Measurements from ENCODE around the gene LAMA5. TPM values are rescaled to one million over a fixed set of nuclear protein-coding genes. Genes with fewer than 3 reads are reported as not detected.

LAMA5 gene
- total and polyA plus RNA-seq, 2 experiments from 2014 or later = 201 to 298 TPM

GRCh38 chr20:62344092-62344491, 23.0 kb downstream of the LAMA5 start (continued):
- TF ChIP-seq CTCF (conservative IDR thresholded peaks at IDR 0.05; ENCODE audit: low read depth in 2 of 2) (no peak), STAT1 (IDR thresholded peaks at IDR 0.05; ENCODE audit: unreplicated experiment) (no peak), CREB1 (CRISPR knock-in tag; IDR thresholded peaks at IDR 0.05; ENCODE audit: low read depth) (no peak), NANOG (IDR thresholded peaks at IDR 0.05; ENCODE audit: borderline replicate concordance) (no peak), ZNF114 (CRISPR knock-in tag; IDR thresholded peaks at IDR 0.05) (no peak), EZH2phosphoT487 (IDR thresholded peaks at IDR 0.05; ENCODE audit: unreplicated experiment) (no peak), EZH2 (IDR thresholded peaks at IDR 0.05; ENCODE audit: low read depth, unreplicated experiment) (no peak), JUNB (IDR thresholded peaks at IDR 0.05; ENCODE audit: unreplicated experiment) (no peak), ZNF462 (CRISPR knock-in tag; IDR thresholded peaks at IDR 0.05) (no peak)

All from GM23338 (cell line).